NCI-H748 treated with DMSO at 0.1 percent for 48 hours (cell line): ENCODE measurements around the gene PDE6A.

Experiments
- DNase-seq: peaks from one replicate; lab custom pipeline; 2025; lab: John Stamatoyannopoulos, UW

PDE6A gene

GRCh38 chr5:149944666-149945065, at the start of gene PDE6A:
TSS of gene PDE6A (minus strand) at chr5:149944793. CDS start at chr5:149944673, 120 bp downstream.
- DNase-seq = no peak

- DNase-seq = no peak
These were observed 48.9 kb upstream of the PDE6A start for GRCh38 chr5:149993471-149993870.

- peak; percentile 78 for DNase-seq
These were observed 46.2 kb upstream of the PDE6A start for GRCh38 chr5:149990518-149991376.

GRCh38 chr5:149988126-149988525, 43.5 kb upstream of the PDE6A start:
- DNase-seq = no peak

- DNase-seq = no peak
These were observed 37.9 kb upstream of the PDE6A start for GRCh38 chr5:149982505-149982904.

GRCh38 chr5:149981206-149981605, 36.6 kb upstream of the PDE6A start:
- no peak for DNase-seq

- DNase-seq = no peak
These were observed 35.3 kb upstream of the PDE6A start for GRCh38 chr5:149979896-149980295.

- DNase-seq = no peak
These were observed 30.8 kb upstream of the PDE6A start for GRCh38 chr5:149975409-149975808.

GRCh38 chr5:149969181-149969930, 24.8 kb upstream of the PDE6A start:
- DNase-seq = no peak

GRCh38 chr5:149966946-149967345, 22.4 kb upstream of the PDE6A start:
- DNase-seq = no peak

- no peak for DNase-seq
These were observed 19.1 kb upstream of the PDE6A start for GRCh38 chr5:149963729-149964128.

GRCh38 chr5:149962601-149963300, 18.2 kb upstream of the PDE6A start:
- DNase-seq = no peak

- DNase-seq = peak; percentile 65
These were observed 17.4 kb upstream of the PDE6A start for GRCh38 chr5:149961957-149962409.

GRCh38 chr5:149961186-149961685, 16.6 kb upstream of the PDE6A start:
- DNase-seq = no peak

- peak; percentile 97 for DNase-seq
These were observed 15.9 kb upstream of the PDE6A start, which contains the start of gene SLC26A2 for GRCh38 chr5:149960272-149961185. TSS of gene SLC26A2 (plus strand) at chr5:149960758. CDS start at chr5:149977653, 16,895 bp downstream.

- DNase-seq = peak; percentile 6
These were observed 15.0 kb upstream of the PDE6A start for GRCh38 chr5:149959406-149960236.

- no peak for DNase-seq
These were observed 13.3 kb upstream of the PDE6A start for GRCh38 chr5:149957855-149958254.

GRCh38 chr5:149956685-149957084, 12.1 kb upstream of the PDE6A start:
- DNase-seq = no peak

GRCh38 chr5:149954798-149955197, 10.2 kb upstream of the PDE6A start:
- no peak for DNase-seq
